Measurements from ENCODE around the gene PIK3R3. TPM values are rescaled to one million over a fixed set of nuclear protein-coding genes. Genes with fewer than 3 reads are reported as not detected.
A peak's percentile ranks its signal among the peaks of the same experiment; 100 is the strongest.

The PIK3R3 gene
- total and polyA plus RNA-seq, 2 donors (not counting 3 experiments of a cell fraction or from before 2014, with no cell fraction given), result 7.5 to 14.3 TPM

GRCh38 chr1:46150085-46150484 is 17.7 kb upstream of the PIK3R3 start:
- Histone ChIP-seq H3K4me3 (replicated peaks in 1 of 3; ENCODE audit: insufficient read depth in 1 of 3, low read depth in 1 of 3, low read length in 3 of 3) (no peak overlapping the region), H2AFZ (ENCODE audit: low read depth, low read length) (no peak overlapping the region), H4K20me1 (replicated peaks; ENCODE audit: control insufficient read depth, extremely low read depth, insufficient read depth, low read length) (no peaks in the 10 kb centered on the region), H3K9ac (replicated peaks; ENCODE audit: extremely low read depth, insufficient read depth, low read length) (no peak overlapping the region), H3K4me2 (ENCODE audit: insufficient read depth, low read length) (no peak overlapping the region), H3K27me3 (ENCODE audit: control insufficient read depth in 2 of 2, insufficient read depth in 2 of 2, low read length in 2 of 2) (no peaks in the 10 kb centered on the region), H3K79me2 (ENCODE audit: control insufficient read depth, insufficient read depth, low read length) (no peaks in the 10 kb centered on the region), H3K4me1 (ENCODE audit: control insufficient read depth, extremely low read depth, insufficient read depth, low read length) (no peaks in the 10 kb centered on the region), H3K9me1 (replicated peaks; ENCODE audit: control insufficient read depth, extremely low read depth, insufficient read depth, low read length) (no peaks in the 10 kb centered on the region), H3K9me3 (replicated peaks; ENCODE audit: control insufficient read depth, insufficient read depth, low read length) (no peaks in the 10 kb centered on the region), H3K27ac (ENCODE audit: insufficient read depth, low read depth, low read length) (no peak overlapping the region), H3K36me3 (ENCODE audit: control insufficient read depth in 2 of 2, extremely low read depth in 1 of 2, insufficient read depth in 2 of 2, low read length in 2 of 2) (no peaks in the 10 kb centered on the region)
- dilution Hi-C loops (cut with MboI; ENCODE audit: extremely low pct_ligation_motif_present, low sequenced_read_pairs), result no loop called here
- ChIA-PET CTCF (interaction anchor here (1.2 kb wide), 1 partner anchor 19 kb away, joined by 4 read pairs; no protein-coding TSS in a partner anchor), POLR2A (no interaction called here)
- no TSS peak for BruUV-seq (replicated peaks)
- intact Hi-C loops (cut with micrococcal nuclease), result no loop called here
- FAIRE-seq (no peak), DNase-seq (ENCODE audit: low read depth, low spot score) (peak; percentile 17)
- TF ChIP-seq POLR2A (IDR thresholded peaks at IDR 0.05; ENCODE audit: low read depth, low read length), result no peak
- no peak for TF ChIP-seq MAX (IDR thresholded peaks at IDR 0.05; ENCODE audit: insufficient read depth, insufficient read length)
- no peak for TF ChIP-seq GATA2 (IDR thresholded peaks at IDR 0.05; ENCODE audit: insufficient read depth, insufficient read length, low read depth, low read length)
- TF ChIP-seq JUN (IDR thresholded peaks at IDR 0.05; ENCODE audit: borderline replicate concordance, insufficient read depth, insufficient read length, low read depth), result no peak
- no peak for TF ChIP-seq CTCF (IDR thresholded peaks at IDR 0.05; ENCODE audit: extremely low read depth in 1 of 2, insufficient read depth in 1 of 2, low read depth in 1 of 2, low read length in 2 of 2)
- no peak for TF ChIP-seq MYC (IDR thresholded peaks at IDR 0.05; ENCODE audit: low read depth, low read length)
- no peak for TF ChIP-seq FOS (IDR thresholded peaks at IDR 0.05; ENCODE audit: borderline replicate concordance, insufficient read depth, low read length)
- TF ChIP-seq POLR2AphosphoS5 (IDR thresholded peaks at IDR 0.05; ENCODE audit: insufficient read depth, low read depth, low read length), result no peak
- TF ChIP-seq EZH2 (IDR thresholded peaks at IDR 0.05; ENCODE audit: borderline replicate concordance, low read depth, low read length, severe bottlenecking), result no peak
